A673 (cell line): Measurements from ENCODE around the gene UBR4.

Source experiments
- CTCF ChIP-seq: fragments of 300-800, 200-600 bp; sonication (generic); conservative IDR thresholded peaks from 2 replicates; pipeline ENCODE4 v1.5.1; 2017; ENCODE audit warnings: low read depth, mild to moderate bottlenecking, antibody characterized with exemption, low read length, moderate library complexity, mixed read lengths
- EZH2 ChIP-seq: fragments of 200-600 bp; sonication (generic); IDR thresholded peaks from 2 replicates; pipeline ENCODE4 v1.6.1; 2017; ENCODE audit warnings: borderline replicate concordance, low read depth, mild to moderate bottlenecking, mixed read lengths, antibody characterized with exemption, low read length; ENCODE audit not compliant: poor library complexity, severe bottlenecking

DNA sequence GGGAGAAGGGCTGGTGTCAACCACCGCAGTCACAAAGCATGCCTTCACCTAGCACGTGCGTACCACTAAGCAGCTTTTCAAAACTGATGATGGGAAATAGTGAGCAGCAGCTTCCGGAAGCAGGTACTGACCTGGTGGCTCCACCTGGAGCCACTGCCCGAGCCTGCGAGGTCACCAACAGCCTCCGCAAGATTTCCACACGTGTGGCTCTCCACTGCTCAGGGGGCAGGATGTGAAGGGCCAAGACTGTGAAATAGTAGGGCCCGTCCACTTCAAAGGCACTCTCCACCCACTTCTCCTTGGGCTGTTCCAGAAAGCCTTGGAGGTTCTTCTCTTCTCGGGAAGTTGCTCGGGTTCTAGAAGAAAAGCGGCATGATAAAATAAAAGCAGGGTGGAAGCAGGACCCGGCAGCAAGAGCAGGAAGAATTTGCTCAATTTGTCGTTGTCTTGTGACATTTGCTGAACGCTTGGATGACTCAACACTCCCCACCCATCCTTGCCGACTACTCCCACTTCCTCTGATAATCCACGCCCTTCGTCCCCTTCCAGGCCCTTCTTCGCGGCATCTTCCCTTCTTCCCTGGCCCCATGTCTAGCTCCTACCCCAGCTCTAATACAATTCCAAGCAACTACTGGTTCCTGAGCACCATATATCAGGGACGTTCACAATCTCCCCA, 128.7 kb downstream of the UBR4 start:
- TF ChIP-seq CTCF (no peak), EZH2 (no peak)
